NCI-H69 (cell line): ENCODE results near the gene KRT12.
"Not testable (repeated sequence)": the region's sequence is repeated elsewhere in the genome, so short reads cannot be mapped to it uniquely, and the experiment has no call there.

Experiments
- DNase-seq: peaks from one replicate; lab custom pipeline; 2025; lab: John Stamatoyannopoulos, UW

KRT12 gene

GRCh38 chr17:40814657-40815056, 52.4 kb downstream of the KRT12 start:
- not testable (repeated sequence) for DNase-seq

DNA sequence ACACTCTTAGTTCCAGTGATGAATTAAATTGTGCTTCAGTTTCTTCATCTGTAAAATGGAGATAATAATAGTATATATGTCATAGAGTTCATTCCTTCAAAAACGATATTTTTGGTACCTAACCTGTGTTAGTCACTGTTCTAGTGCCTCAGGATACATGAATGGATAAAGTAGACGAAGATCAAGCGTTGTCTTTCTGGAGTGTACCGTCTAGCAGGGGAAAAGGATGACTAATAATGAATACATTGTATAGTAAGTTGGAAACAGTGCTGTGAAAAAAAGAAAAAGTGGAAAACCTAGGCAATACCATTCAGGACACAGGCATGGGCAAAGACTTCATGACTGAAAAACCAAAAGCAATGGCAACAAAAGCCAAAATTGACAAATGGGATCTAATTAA, 53.2 kb downstream of the KRT12 start:
- DNase-seq: no peak

DNA sequence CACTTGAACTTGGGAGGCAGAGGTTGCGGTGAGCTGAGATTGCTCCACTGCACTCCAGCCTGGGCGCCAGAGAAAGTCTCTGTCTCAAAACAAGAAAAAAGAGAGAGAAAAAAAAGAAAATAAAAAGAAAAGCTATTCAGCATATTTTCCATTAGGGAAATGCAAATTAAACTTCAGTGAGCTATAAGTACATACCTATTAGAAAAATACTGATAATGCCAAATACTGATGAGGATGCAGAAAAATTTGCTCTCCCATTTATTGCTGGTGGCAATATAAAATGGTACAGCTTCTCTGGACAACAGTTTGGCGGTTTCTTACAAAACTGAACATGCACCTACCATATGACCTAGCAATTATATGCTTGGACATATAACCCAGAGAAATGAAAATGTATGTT, 54.4 kb downstream of the KRT12 start:
- no peak for DNase-seq
